ENCODE measurements around the gene C9orf153.
"Not testable (repeated sequence)": the region's sequence is repeated elsewhere in the genome, so short reads cannot be mapped to it uniquely, and the experiment has no call there.

C9orf153 gene

GRCh38 chr9:86201474-86202337 lies 57.8 kb downstream of the C9orf153 start:
- no peaks in the 10 kb centered on the region for H3K9me3 ChIP-seq (ENCODE audit: low read depth, low read length)
- TF ChIP-seq EZH2 (IDR thresholded peaks at IDR 0.05) (no peak), FOXP2 (optimal IDR thresholded peaks at IDR 0.05; ENCODE audit: control extremely low read depth, extremely low read length, insufficient read depth) (no peak), POLR2AphosphoS5 (IDR thresholded peaks at IDR 0.05; ENCODE audit: borderline replicate concordance, low read depth, low read length) (no peak)
- H3K9ac ChIP-seq (ENCODE audit: insufficient read length): no peak overlapping the region
- H3K36me3 ChIP-seq (ENCODE audit: insufficient read depth, low read length): no peaks in the 10 kb centered on the region
- H3K27ac ChIP-seq: no peak overlapping the region
- no peak overlapping the region for H3K4me3 ChIP-seq
- DNase-seq (ENCODE audit: low read depth, low spot score): no peak

GRCh38 chr9:86200599-86201162 lies 58.8 kb downstream of the C9orf153 start:
- TF ChIP-seq POLR2AphosphoS5 (IDR thresholded peaks at IDR 0.05; ENCODE audit: borderline replicate concordance, low read depth, low read length) (no peak), EZH2 (IDR thresholded peaks at IDR 0.05) (no peak), FOXP2 (optimal IDR thresholded peaks at IDR 0.05; ENCODE audit: control extremely low read depth, extremely low read length, insufficient read depth) (no peak)
- Histone ChIP-seq H3K4me3 (no peak overlapping the region), H3K9me3 (ENCODE audit: low read depth, low read length) (no peaks in the 10 kb centered on the region), H3K36me3 (ENCODE audit: insufficient read depth, low read length) (no peaks in the 10 kb centered on the region), H3K9ac (ENCODE audit: insufficient read length) (no peak overlapping the region), H3K27ac (no peak overlapping the region)
- DNase-seq (ENCODE audit: low read depth, low spot score): no peak

- DNase-seq (ENCODE audit: low read depth, low spot score): no peak
- TF ChIP-seq POLR2AphosphoS5 (IDR thresholded peaks at IDR 0.05; ENCODE audit: borderline replicate concordance, low read depth, low read length) (no peak), EZH2 (IDR thresholded peaks at IDR 0.05) (no peak), FOXP2 (optimal IDR thresholded peaks at IDR 0.05; ENCODE audit: control extremely low read depth, extremely low read length, insufficient read depth) (no peak)
- H3K9ac ChIP-seq (ENCODE audit: insufficient read length): no peak overlapping the region
- H3K36me3 ChIP-seq (ENCODE audit: insufficient read depth, low read length): no peaks in the 10 kb centered on the region
- no peak overlapping the region for H3K27ac ChIP-seq
- H3K9me3 ChIP-seq (ENCODE audit: low read depth, low read length): no peaks in the 10 kb centered on the region
- H3K4me3 ChIP-seq: no peak overlapping the region
Observed at GRCh38 chr9:86193088-86193487, 66.4 kb downstream of the C9orf153 start.

GRCh38 chr9:86190700-86191099 lies 68.8 kb downstream of the C9orf153 start:
- not testable (repeated sequence) for H3K27ac ChIP-seq; H3K36me3 ChIP-seq (ENCODE audit: insufficient read depth, low read length); DNase-seq (ENCODE audit: low read depth, low spot score); H3K9ac ChIP-seq (ENCODE audit: insufficient read length); H3K4me3 ChIP-seq; H3K9me3 ChIP-seq (ENCODE audit: low read depth, low read length)

- Histone ChIP-seq H3K9ac (ENCODE audit: insufficient read length) (no peak overlapping the region), H3K4me3 (no peak overlapping the region), H3K9me3 (ENCODE audit: low read depth, low read length) (no peaks in the 10 kb centered on the region), H3K36me3 (ENCODE audit: insufficient read depth, low read length) (no peaks in the 10 kb centered on the region), H3K27ac (no peak overlapping the region)
- DNase-seq (ENCODE audit: low read depth, low spot score): no peak
- TF ChIP-seq FOXP2 (optimal IDR thresholded peaks at IDR 0.05; ENCODE audit: control extremely low read depth, extremely low read length, insufficient read depth) (no peak), POLR2AphosphoS5 (IDR thresholded peaks at IDR 0.05; ENCODE audit: borderline replicate concordance, low read depth, low read length) (no peak), EZH2 (IDR thresholded peaks at IDR 0.05) (no peak)
Observed at GRCh38 chr9:86187121-86187520, 72.3 kb downstream of the C9orf153 start.

- TF ChIP-seq EZH2 (IDR thresholded peaks at IDR 0.05) (no peak), FOXP2 (optimal IDR thresholded peaks at IDR 0.05; ENCODE audit: control extremely low read depth, extremely low read length, insufficient read depth) (no peak), POLR2AphosphoS5 (IDR thresholded peaks at IDR 0.05; ENCODE audit: borderline replicate concordance, low read depth, low read length) (no peak)
- no peak for DNase-seq (ENCODE audit: low read depth, low spot score)
- no peaks in the 10 kb centered on the region for H3K36me3 ChIP-seq (ENCODE audit: insufficient read depth, low read length)
- no peak overlapping the region for H3K27ac ChIP-seq
- no peak overlapping the region for H3K4me3 ChIP-seq
- no peaks in the 10 kb centered on the region for H3K9me3 ChIP-seq (ENCODE audit: low read depth, low read length)
- no peak overlapping the region for H3K9ac ChIP-seq (ENCODE audit: insufficient read length)
Observed at GRCh38 chr9:86186696-86187095, 72.8 kb downstream of the C9orf153 start.

GRCh38 chr9:86185872-86186271 lies 73.6 kb downstream of the C9orf153 start:
- Histone ChIP-seq H3K4me3 (no peak overlapping the region), H3K9me3 (ENCODE audit: low read depth, low read length) (no peaks in the 10 kb centered on the region), H3K36me3 (ENCODE audit: insufficient read depth, low read length) (no peaks in the 10 kb centered on the region), H3K27ac (no peak overlapping the region), H3K9ac (ENCODE audit: insufficient read length) (no peak overlapping the region)
- TF ChIP-seq EZH2 (IDR thresholded peaks at IDR 0.05): no peak
- TF ChIP-seq FOXP2 (optimal IDR thresholded peaks at IDR 0.05; ENCODE audit: control extremely low read depth, extremely low read length, insufficient read depth): no peak
- no peak for TF ChIP-seq POLR2AphosphoS5 (IDR thresholded peaks at IDR 0.05; ENCODE audit: borderline replicate concordance, low read depth, low read length)
- no peak for DNase-seq (ENCODE audit: low read depth, low spot score)

GRCh38 chr9:86184138-86184524 lies 75.3 kb downstream of the C9orf153 start:
- DNase-seq (ENCODE audit: low read depth, low spot score): no peak
- H3K4me3 ChIP-seq: no peak overlapping the region
- H3K9ac ChIP-seq (ENCODE audit: insufficient read length): no peak overlapping the region
- no peak overlapping the region for H3K27ac ChIP-seq
- H3K9me3 ChIP-seq (ENCODE audit: low read depth, low read length): no peaks in the 10 kb centered on the region
- TF ChIP-seq POLR2AphosphoS5 (IDR thresholded peaks at IDR 0.05; ENCODE audit: borderline replicate concordance, low read depth, low read length) (no peak), FOXP2 (optimal IDR thresholded peaks at IDR 0.05; ENCODE audit: control extremely low read depth, extremely low read length, insufficient read depth) (no peak), EZH2 (IDR thresholded peaks at IDR 0.05) (no peak)
- H3K36me3 ChIP-seq (ENCODE audit: insufficient read depth, low read length): no peaks in the 10 kb centered on the region
